ENCODE results near the gene TOPAZ1. TPM values are rescaled to one million over a fixed set of nuclear protein-coding genes. Genes with fewer than 3 reads are reported as not detected.

Gene TOPAZ1
- total RNA-seq, 1 experiment from 2014 or later: not detected

- Histone ChIP-seq H3K23ac (ENCODE audit: insufficient read length, low read depth, low read length) (no peak overlapping the region), H4K8ac (replicated peaks; ENCODE audit: insufficient read length, low read depth, low read length) (no peak overlapping the region), H3K18ac (ENCODE audit: insufficient read length, low read depth, low read length) (no peak overlapping the region), H3K14ac (ENCODE audit: insufficient read depth, low read length) (no peak overlapping the region), H3K79me1 (ENCODE audit: insufficient read depth, low read depth, low read length, poor library complexity, severe bottlenecking) (no peaks in the 10 kb centered on the region), H4K5ac (ENCODE audit: insufficient read length, low read depth, low read length) (no peak overlapping the region), H2AFZ (ENCODE audit: low read length) (no peak overlapping the region), H2BK15ac (ENCODE audit: low read depth, low read length) (no peak overlapping the region), H3T11ph (ENCODE audit: low read length) (no peak overlapping the region), H4K20me1 (ENCODE audit: control insufficient read depth, insufficient read depth, insufficient read length) (no peaks in the 10 kb centered on the region), H2AK5ac (ENCODE audit: insufficient read length, low read length) (no peak overlapping the region), H2BK5ac (ENCODE audit: insufficient read length, low read length) (no peak overlapping the region), H2BK20ac (ENCODE audit: low read depth, low read length, poor library complexity, severe bottlenecking) (no peak overlapping the region), H2BK12ac (ENCODE audit: insufficient read length, low read depth, low read length) (no peak overlapping the region), H3K4ac (ENCODE audit: low read depth, low read length) (no peak overlapping the region), H3K9ac (ENCODE audit: extremely low read depth, insufficient read length, low read length) (no peak overlapping the region), H3K4me1 (ENCODE audit: insufficient read depth, low read length) (no peaks in the 10 kb centered on the region), H3K56ac (ENCODE audit: insufficient read length, low read depth, low read length) (no peak overlapping the region), H3K27ac (ENCODE audit: insufficient read length, low read depth, low read length) (no peak overlapping the region), H3K79me2 (ENCODE audit: insufficient read depth, low read length) (no peaks in the 10 kb centered on the region), H3K27me3 (ENCODE audit: insufficient read depth, low read length) (no peaks in the 10 kb centered on the region), H3K9me3 (ENCODE audit: control insufficient read depth, low read depth, low read length) (no peaks in the 10 kb centered on the region), H4K91ac (ENCODE audit: insufficient read length, low read depth, low read length) (no peak overlapping the region), H3K4me2 (ENCODE audit: insufficient read depth, insufficient read length, low read length) (no peak overlapping the region), H2BK120ac (ENCODE audit: low read depth, low read length, poor library complexity, severe bottlenecking) (no peak overlapping the region), H3K23me2 (ENCODE audit: insufficient read length, low read depth, low read length, poor library complexity, severe bottlenecking) (no peaks in the 10 kb centered on the region)
- no peak for TF ChIP-seq CTCF (conservative IDR thresholded peaks at IDR 0.05)
- H3K27me3 Mint-ChIP-seq (ENCODE audit: low read depth): 0 out of 2 replicates have a peak, but pooled peaks cover 3% of the 10 kb centered on the region
- H3K27ac Mint-ChIP-seq: no peak overlapping the region
- H3K4me3 Mint-ChIP-seq: no peak overlapping the region
- no CpG with 5 or more reads among the region's 3 CpGs for WGBS (ENCODE audit: extremely low coverage, insufficient read length, low lambda C conversion rate)
- peak; percentile 33 for DNase-seq
- no peaks in the 10 kb centered on the region for H3K36me3 Mint-ChIP-seq (ENCODE audit: insufficient read depth in 1 of 3, low read depth in 3 of 3)
- peaks cover 8 to 12% of the 10 kb centered on the region in 2 experiments for H3K4me1 Mint-ChIP-seq
- H3K9me3 Mint-ChIP-seq: no peaks in the 10 kb centered on the region
Observed at GRCh38 chr3:44237665-44238064, 4.0 kb upstream of the TOPAZ1 start.
